NCI-H510A (cell line): Measurements from ENCODE around the gene KRT23.
"Not testable (repeated sequence)": the region's sequence is repeated elsewhere in the genome, so short reads cannot be mapped to it uniquely, and the experiment has no call there.

Experiments used
- DNase-seq: peaks from one replicate; lab custom pipeline; 2025; lab: John Stamatoyannopoulos, UW

The KRT23 gene

GRCh38 chr17:40950176-40950575 lies 12.7 kb upstream of the KRT23 start:
- DNase-seq, result no peak

- no peak for DNase-seq
Observed at GRCh38 chr17:40949418-40949817, 12.0 kb upstream of the KRT23 start.

GRCh38 chr17:40947929-40948328 lies 10.5 kb upstream of the KRT23 start:
- DNase-seq, result no peak

GRCh38 chr17:40945414-40945813 lies 8.0 kb upstream of the KRT23 start:
- no peak for DNase-seq

- no peak for DNase-seq
Observed at GRCh38 chr17:40944531-40944930, 7.1 kb upstream of the KRT23 start.

- DNase-seq, result no peak
Observed at GRCh38 chr17:40942553-40942952, 5.1 kb upstream of the KRT23 start.

- no peak for DNase-seq
Observed at GRCh38 chr17:40940266-40940665, 2.8 kb upstream of the KRT23 start.

- no peak for DNase-seq
Observed at GRCh38 chr17:40938981-40939380, 1.5 kb upstream of the KRT23 start.

- no peak for DNase-seq
Observed at GRCh38 chr17:40936976-40937375, 470 bp downstream of the KRT23 start.

GRCh38 chr17:40936437-40936971 lies 942 bp downstream of the KRT23 start:
- no peak for DNase-seq

- no peak for DNase-seq
Observed at GRCh38 chr17:40935624-40936023, 1.8 kb downstream of the KRT23 start.

GRCh38 chr17:40932608-40933007 lies 4.8 kb downstream of the KRT23 start:
- no peak for DNase-seq

- DNase-seq, result no peak
Observed at GRCh38 chr17:40931311-40931710, 6.1 kb downstream of the KRT23 start.

- no peak for DNase-seq
Observed at GRCh38 chr17:40926341-40926740, 11.1 kb downstream of the KRT23 start.

- no peak for DNase-seq
Observed at GRCh38 chr17:40922239-40922638, 15.2 kb downstream of the KRT23 start.

- no peak for DNase-seq
Observed at GRCh38 chr17:40921026-40921425, 16.4 kb downstream of the KRT23 start.

GRCh38 chr17:40917116-40917515 lies 20.3 kb downstream of the KRT23 start:
- DNase-seq, result not testable (repeated sequence)

- DNase-seq, result no peak
Observed at GRCh38 chr17:40916366-40916765, 21.1 kb downstream of the KRT23 start.

GRCh38 chr17:40915721-40916256 lies 21.7 kb downstream of the KRT23 start:
- DNase-seq, result no peak

- no peak for DNase-seq
Observed at GRCh38 chr17:40915199-40915661, 22.2 kb downstream of the KRT23 start.

- no peak for DNase-seq
Observed at GRCh38 chr17:40914075-40914855, 23.2 kb downstream of the KRT23 start.

- DNase-seq, result no peak
Observed at GRCh38 chr17:40912486-40913210, 24.8 kb downstream of the KRT23 start.

- DNase-seq, result no peak
Observed at GRCh38 chr17:40910441-40910841, 27.0 kb downstream of the KRT23 start.
